HCT116 (cell line): ENCODE data around the gene MTHFSD. TPM values are rescaled to one million over a fixed set of nuclear protein-coding genes. Genes with fewer than 3 reads are reported as not detected.

Experiments used
- ATAC-seq: fragments of 200-7000 bp; cut with Tn5 transposase; 2 replicates; pipeline ENCODE4 v1.9.1; 2020; ENCODE audit warnings: mild to moderate bottlenecking, moderate library complexity
- BruUV-seq: library from RNA; stranded (reverse); fragments of 400-500 nt; replicated peaks from 2 replicates; lab custom pipeline; 2021; lab: Mats Ljungman, UMichigan
- CTCF ChIA-PET: fragments of 300-600 bp; sonication (Branson Sonifier 250); formaldehyde crosslinking; loops from one replicate; lab custom pipeline; 2021; ENCODE audit warnings: antibody characterized with exemption; lab: Charles Lee
- POLR2A ChIA-PET: fragments of 300-600, 350-600 bp; sonication (Branson Sonifier 250); formaldehyde crosslinking; loops from one replicate; lab custom pipeline; 2021; ENCODE audit warnings: antibody characterized with exemption; lab: Charles Lee
- RAD21 ChIA-PET, 2 experiments: fragments of 300-600 bp; sonication (Branson Sonifier 250); formaldehyde crosslinking; loops; one replicate each; lab custom pipeline; 2023; ENCODE audit warnings: low total read pairs in 2 of 2; ENCODE audit not compliant: uncharacterized antibody in 2 of 2, unreplicated experiment in 2 of 2, low non-redundant PET in 1 of 2; lab: Charles Lee
- DNase-seq: peaks from one replicate; pipeline ENCODE4 v3.0.0-alpha.2; 2010; ENCODE audit warnings: low read depth, low spot score
- H2AFZ ChIP-seq: fragments of 200-600 bp; shearing (Covaris generic), sonication (generic); 2 replicates; pipeline ENCODE4 v1.6.1; 2017; ENCODE audit warnings: low read depth, mixed run types, mixed read lengths, antibody characterized with exemption, low read length; ENCODE audit not compliant: poor library complexity, severe bottlenecking
- H3K27ac ChIP-seq: 2 replicates; pipeline ENCODE4 v1.5.1; 2012; ENCODE audit warnings: low read depth, low read length
- H3K27me3 ChIP-seq: fragments of 200-600 bp; sonication (generic); 2 replicates; pipeline ENCODE4 v1.6.1; 2016; ENCODE audit warnings: mixed run types, low read length, mixed read lengths; ENCODE audit not compliant: insufficient read depth
- H3K36me3 ChIP-seq, 2 experiments: fragments of 200-500 bp in 1 of 2; fragments of 200-600 bp in 1 of 2; sonication (Bioruptor generic) in 1 of 2; sonication (generic) in 1 of 2; 2 replicates each; pipeline versions ENCODE4 v1.5.1 to v1.6.1; 2014 to 2016; ENCODE audit warnings: low read length in 2 of 2, inconsistent platforms in 1 of 2, mixed read lengths in 1 of 2, mixed run types in 1 of 2; ENCODE audit not compliant: insufficient read depth in 2 of 2, control insufficient read depth in 1 of 2
- H3K4me1 ChIP-seq, 2 experiments: fragments of 200-600 bp in 1 of 2; sonication (generic) in 1 of 2; 2 replicates each; pipeline versions ENCODE4 v1.5.1 to v1.6.1; 2012 to 2017; ENCODE audit warnings: low read length in 2 of 2, inconsistent platforms in 1 of 2, mild to moderate bottlenecking in 1 of 2, mixed read lengths in 1 of 2, mixed run types in 1 of 2, moderate library complexity in 1 of 2; ENCODE audit not compliant: insufficient read depth in 2 of 2, control insufficient read depth in 1 of 2
- H3K4me2 ChIP-seq: fragments of 200-600 bp; sonication (generic); 2 replicates; pipeline ENCODE4 v1.6.1; 2017; ENCODE audit warnings: mixed run types, low read length, mixed read lengths
- H3K4me3 ChIP-seq, 2 experiments: fragments of 200-600 bp in 1 of 2; sonication (generic) in 1 of 2; replicated peaks in 1 of 2; 2 replicates each; pipeline ENCODE4 v1.5.1; 2011 to 2016; ENCODE audit warnings: low read length in 2 of 2, control low read depth in 1 of 2, low read depth in 1 of 2, mild to moderate bottlenecking in 1 of 2, mixed read lengths in 1 of 2, mixed run types in 1 of 2
- H3K79me2 ChIP-seq: fragments of 200-600 bp; sonication (generic); 2 replicates; pipeline ENCODE4 v1.6.1; 2017; ENCODE audit warnings: mild to moderate bottlenecking, mixed run types, low read length, moderate library complexity, mixed read lengths; ENCODE audit not compliant: insufficient read depth
- H3K9ac ChIP-seq: fragments of 200-600 bp; sonication (generic); 2 replicates; pipeline ENCODE4 v1.6.1; 2016; ENCODE audit warnings: low read length, mixed read lengths
- H3K9me2 ChIP-seq: fragments of 200-600 bp; sonication (generic), shearing (Covaris generic); 2 replicates; pipeline ENCODE4 v1.6.1; 2017; ENCODE audit warnings: mixed run types, mild to moderate bottlenecking, moderate library complexity; ENCODE audit not compliant: insufficient read depth
- H3K9me3 ChIP-seq, 2 experiments: fragments of 200-500 bp in 1 of 2; fragments of 200-600 bp in 1 of 2; sonication (Bioruptor generic) in 1 of 2; sonication (generic) in 1 of 2; 2 replicates each; pipeline ENCODE4 v1.6.1; 2014 to 2017; ENCODE audit warnings: low read length in 2 of 2, mixed read lengths in 2 of 2, inconsistent platforms in 1 of 2, low read depth in 1 of 2, mild to moderate bottlenecking in 1 of 2, mixed run types in 1 of 2, moderate library complexity in 1 of 2; ENCODE audit not compliant: control insufficient read depth in 1 of 2, insufficient read depth in 1 of 2
- H4K20me1 ChIP-seq: fragments of 200-600 bp; sonication (generic), shearing (Covaris generic); 2 replicates; pipeline ENCODE4 v1.6.1; 2017; ENCODE audit warnings: mixed run types, mild to moderate bottlenecking, moderate library complexity; ENCODE audit not compliant: insufficient read depth
- CTCF ChIP-seq, 3 experiments: fragments of 200-600 bp in 1 of 3; sonication (generic) in 1 of 3; IDR thresholded peaks in 2 of 3; conservative IDR thresholded peaks in 1 of 3; 2 replicates each; pipeline ENCODE4 v1.5.1; 2012 to 2017; ENCODE audit warnings: low read depth in 2 of 3, low read length in 2 of 3, antibody characterized with exemption in 1 of 3, borderline replicate concordance in 1 of 3, control low read depth in 1 of 3, mild to moderate bottlenecking in 1 of 3, mixed read lengths in 1 of 3, mixed run types in 1 of 3, moderate library complexity in 1 of 3; ENCODE audit not compliant: insufficient read depth in 1 of 3
- EGR1 ChIP-seq: IDR thresholded peaks from 2 replicates; pipeline ENCODE4 v1.6.1; 2012; ENCODE audit warnings: low read depth
- MAX ChIP-seq: IDR thresholded peaks from 2 replicates; pipeline ENCODE4 v1.6.1; 2012
- POLR2AphosphoS5 ChIP-seq: IDR thresholded peaks from 2 replicates; pipeline ENCODE4 v1.6.1; 2011; ENCODE audit warnings: mild to moderate bottlenecking, low read depth, low read length, moderate library complexity
- YY1 ChIP-seq: IDR thresholded peaks from 2 replicates; pipeline ENCODE4 v1.6.1; 2011; ENCODE audit warnings: low read length, low read depth, moderate library complexity, mild to moderate bottlenecking; ENCODE audit not compliant: insufficient replicate concordance; ENCODE audit errors: extremely low read depth
- ZFX ChIP-seq: fragments of 450-650 bp; IDR thresholded peaks from 2 replicates; pipeline ENCODE4 v1.6.1; 2017
- ZNF274 ChIP-seq: fragments of 200-500 bp; sonication (Bioruptor generic); IDR thresholded peaks from 2 replicates; pipeline ENCODE4 v1.6.1; 2014; ENCODE audit warnings: mild to moderate bottlenecking, low read depth, low read length, inconsistent platforms
- intact Hi-C: fragments of 100-400 bp; cut with micrococcal nuclease; formaldehyde crosslinking; loops from 2 replicates; pipeline ENCODE4 v1.10.0; 2022
- total RNA-seq: library from RNA; stranded (reverse); gene quantifications from one replicate; pipeline ENCODE4 v1.2.1, GENCODE V29; 2021; ENCODE audit not compliant: unreplicated experiment

MTHFSD gene
- total RNA-seq, 1 experiment from 2014 or later, result 33.1 TPM

- TF ChIP-seq POLR2AphosphoS5 (0 out of 2 replicates have a peak, but pooled peaks have one; percentile 41), ZNF274 (no peak), CTCF (IDR thresholded peaks at IDR 0.05 in 2 of 3, conservative IDR thresholded peaks at IDR 0.05 in 1 of 3; ENCODE audit: borderline replicate concordance in 1 of 3, insufficient read depth in 1 of 3, low read depth in 2 of 3, low read length in 2 of 3) (no peak), YY1 (no peak), MAX (peak; percentile 75), EGR1 (0 out of 2 replicates have a peak, but pooled peaks have one; percentile 11), ZFX (peak; percentile 85; the same call in 1 of the 2 replicates)
- POLR2A ChIA-PET, result no interaction called here
Observed at GRCh38 chr16:86508947-86509758, 45.9 kb downstream of the MTHFSD start.

More at GRCh38 chr16:86508947-86509758, 45.9 kb downstream of the MTHFSD start:
- no peaks in the 10 kb centered on the region for H3K79me2 ChIP-seq
- H3K36me3 ChIP-seq, result no peaks in the 10 kb centered on the region
- H3K4me1 ChIP-seq, result peaks cover 7 to 16% of the 10 kb centered on the region in 2 experiments
- no TSS peak for BruUV-seq
- ChIA-PET CTCF (interaction anchor here (1.0 to 1.8 kb wide), 2 partner anchors 9 to 256 kb away, joined by 3 to 4 read pairs; no protein-coding TSS in a partner anchor), RAD21 (interaction anchor here (1.0 to 1.1 kb wide), 2 partner anchors 9 to 256 kb away, joined by 3 to 4 read pairs; no protein-coding TSS in a partner anchor)
- H4K20me1 ChIP-seq, result no peaks in the 10 kb centered on the region
- intact Hi-C loops, result no loop called here
- H3K9me3 ChIP-seq, result no peaks in the 10 kb centered on the region
- peak; percentile 78 for ATAC-seq
- peaks cover 8% of the 10 kb centered on the region; the same call in 1 of the 2 replicates for H3K27me3 ChIP-seq
- peak; percentile 32 for DNase-seq
- peak overlapping the region; percentile 72 for H2AFZ ChIP-seq
- peak overlapping the region; percentile 97 for H3K4me2 ChIP-seq
- H3K9me2 ChIP-seq, result no peaks in the 10 kb centered on the region
- H3K27ac ChIP-seq, result peak overlapping the region; percentile 56
- H3K4me3 ChIP-seq, result peak overlapping the region; percentile 53 to 81
- peak overlapping the region; percentile 74 for H3K9ac ChIP-seq
